GM23338 (cell line): ENCODE data around the gene USP6.

Experiments
- CREB1 ChIP-seq: fragments of 250-450 bp; sonication (Bioruptor Pico); IDR thresholded peaks from 2 replicates; pipeline ENCODE4 v1.5.0; 2020; ENCODE audit warnings: low read depth, mild to moderate bottlenecking, moderate library complexity
- EZH2 ChIP-seq: fragments of 200-600 bp; sonication (generic); IDR thresholded peaks from one replicate; pipeline ENCODE4 v1.8.0; 2017; ENCODE audit warnings: antibody characterized with exemption, mild to moderate bottlenecking, low read depth; ENCODE audit not compliant: unreplicated experiment
- EZH2phosphoT487 ChIP-seq: fragments of 200-600 bp; sonication (generic); IDR thresholded peaks from one replicate; pipeline ENCODE4 v1.8.1; 2018; ENCODE audit warnings: antibody characterized with exemption; ENCODE audit not compliant: unreplicated experiment
- JUNB ChIP-seq: IDR thresholded peaks from one replicate; pipeline ENCODE4 v1.6.1; 2016; ENCODE audit warnings: antibody characterized with exemption; ENCODE audit not compliant: unreplicated experiment
- NANOG ChIP-seq: IDR thresholded peaks from 2 replicates; pipeline ENCODE4 v1.6.1; 2016; ENCODE audit warnings: antibody characterized with exemption, borderline replicate concordance
- POLR2AphosphoS5 ChIP-seq: IDR thresholded peaks from 2 replicates; pipeline ENCODE4 v1.6.1; 2016; ENCODE audit warnings: antibody characterized with exemption, low read depth
- ZNF331 ChIP-seq: fragments of 250-450 bp; sonication (Bioruptor Pico); IDR thresholded peaks from 2 replicates; pipeline ENCODE4 v1.5.0; 2020; ENCODE audit warnings: low read depth, mild to moderate bottlenecking, moderate library complexity
- TF ChIP-seq, protein P1 (sequence below), 2 experiments: fragments of 200-600 bp in 1 of 2; sonication (generic) in 1 of 2; conservative IDR thresholded peaks; 2 replicates each; pipeline versions ENCODE4 v1.5.1 to v1.6.1; 2016 to 2017; ENCODE audit warnings: antibody characterized with exemption in 2 of 2, low read depth in 2 of 2, mild to moderate bottlenecking in 2 of 2, moderate library complexity in 1 of 2
- TF ChIP-seq, protein P2 (sequence below): IDR thresholded peaks from one replicate; pipeline ENCODE4 v1.6.1; 2018; ENCODE audit warnings: antibody characterized with exemption; ENCODE audit not compliant: unreplicated experiment
- TF ChIP-seq, protein P3 (sequence below): IDR thresholded peaks from 2 replicates; pipeline ENCODE4 v1.6.1; 2016; ENCODE audit warnings: antibody characterized with exemption

DNA sequence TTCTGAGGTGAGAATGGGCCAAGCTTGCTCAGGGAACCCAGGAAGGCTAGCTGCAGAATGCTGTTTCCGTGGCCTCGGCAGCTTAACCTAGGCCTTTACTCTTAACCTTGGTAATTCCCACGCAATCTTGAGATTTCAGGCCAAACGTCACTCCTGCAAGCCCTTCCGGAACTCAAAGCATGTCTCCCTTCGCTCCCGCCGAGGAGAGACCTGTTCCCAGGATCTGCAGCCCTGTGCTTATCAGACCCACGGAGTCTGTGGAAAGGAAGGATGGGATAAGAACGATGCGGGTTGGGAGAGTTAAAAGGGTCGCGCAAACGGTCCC lies 38.1 kb upstream of the USP6 start:
- TF ChIP-seq, protein P1, sequence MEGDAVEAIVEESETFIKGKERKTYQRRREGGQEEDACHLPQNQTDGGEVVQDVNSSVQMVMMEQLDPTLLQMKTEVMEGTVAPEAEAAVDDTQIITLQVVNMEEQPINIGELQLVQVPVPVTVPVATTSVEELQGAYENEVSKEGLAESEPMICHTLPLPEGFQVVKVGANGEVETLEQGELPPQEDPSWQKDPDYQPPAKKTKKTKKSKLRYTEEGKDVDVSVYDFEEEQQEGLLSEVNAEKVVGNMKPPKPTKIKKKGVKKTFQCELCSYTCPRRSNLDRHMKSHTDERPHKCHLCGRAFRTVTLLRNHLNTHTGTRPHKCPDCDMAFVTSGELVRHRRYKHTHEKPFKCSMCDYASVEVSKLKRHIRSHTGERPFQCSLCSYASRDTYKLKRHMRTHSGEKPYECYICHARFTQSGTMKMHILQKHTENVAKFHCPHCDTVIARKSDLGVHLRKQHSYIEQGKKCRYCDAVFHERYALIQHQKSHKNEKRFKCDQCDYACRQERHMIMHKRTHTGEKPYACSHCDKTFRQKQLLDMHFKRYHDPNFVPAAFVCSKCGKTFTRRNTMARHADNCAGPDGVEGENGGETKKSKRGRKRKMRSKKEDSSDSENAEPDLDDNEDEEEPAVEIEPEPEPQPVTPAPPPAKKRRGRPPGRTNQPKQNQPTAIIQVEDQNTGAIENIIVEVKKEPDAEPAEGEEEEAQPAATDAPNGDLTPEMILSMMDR (conservative IDR thresholded peaks at IDR 0.05; ENCODE audit: low read depth in 2 of 2): no peak
- no peak for TF ChIP-seq JUNB
- TF ChIP-seq EZH2phosphoT487: no peak
- TF ChIP-seq EZH2: no peak
- TF ChIP-seq, protein P2, sequence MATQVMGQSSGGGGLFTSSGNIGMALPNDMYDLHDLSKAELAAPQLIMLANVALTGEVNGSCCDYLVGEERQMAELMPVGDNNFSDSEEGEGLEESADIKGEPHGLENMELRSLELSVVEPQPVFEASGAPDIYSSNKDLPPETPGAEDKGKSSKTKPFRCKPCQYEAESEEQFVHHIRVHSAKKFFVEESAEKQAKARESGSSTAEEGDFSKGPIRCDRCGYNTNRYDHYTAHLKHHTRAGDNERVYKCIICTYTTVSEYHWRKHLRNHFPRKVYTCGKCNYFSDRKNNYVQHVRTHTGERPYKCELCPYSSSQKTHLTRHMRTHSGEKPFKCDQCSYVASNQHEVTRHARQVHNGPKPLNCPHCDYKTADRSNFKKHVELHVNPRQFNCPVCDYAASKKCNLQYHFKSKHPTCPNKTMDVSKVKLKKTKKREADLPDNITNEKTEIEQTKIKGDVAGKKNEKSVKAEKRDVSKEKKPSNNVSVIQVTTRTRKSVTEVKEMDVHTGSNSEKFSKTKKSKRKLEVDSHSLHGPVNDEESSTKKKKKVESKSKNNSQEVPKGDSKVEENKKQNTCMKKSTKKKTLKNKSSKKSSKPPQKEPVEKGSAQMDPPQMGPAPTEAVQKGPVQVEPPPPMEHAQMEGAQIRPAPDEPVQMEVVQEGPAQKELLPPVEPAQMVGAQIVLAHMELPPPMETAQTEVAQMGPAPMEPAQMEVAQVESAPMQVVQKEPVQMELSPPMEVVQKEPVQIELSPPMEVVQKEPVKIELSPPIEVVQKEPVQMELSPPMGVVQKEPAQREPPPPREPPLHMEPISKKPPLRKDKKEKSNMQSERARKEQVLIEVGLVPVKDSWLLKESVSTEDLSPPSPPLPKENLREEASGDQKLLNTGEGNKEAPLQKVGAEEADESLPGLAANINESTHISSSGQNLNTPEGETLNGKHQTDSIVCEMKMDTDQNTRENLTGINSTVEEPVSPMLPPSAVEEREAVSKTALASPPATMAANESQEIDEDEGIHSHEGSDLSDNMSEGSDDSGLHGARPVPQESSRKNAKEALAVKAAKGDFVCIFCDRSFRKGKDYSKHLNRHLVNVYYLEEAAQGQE: no peak
- TF ChIP-seq CREB1 (CRISPR knock-in tag): no peak
- no peak for TF ChIP-seq POLR2AphosphoS5
- TF ChIP-seq, protein P3, sequence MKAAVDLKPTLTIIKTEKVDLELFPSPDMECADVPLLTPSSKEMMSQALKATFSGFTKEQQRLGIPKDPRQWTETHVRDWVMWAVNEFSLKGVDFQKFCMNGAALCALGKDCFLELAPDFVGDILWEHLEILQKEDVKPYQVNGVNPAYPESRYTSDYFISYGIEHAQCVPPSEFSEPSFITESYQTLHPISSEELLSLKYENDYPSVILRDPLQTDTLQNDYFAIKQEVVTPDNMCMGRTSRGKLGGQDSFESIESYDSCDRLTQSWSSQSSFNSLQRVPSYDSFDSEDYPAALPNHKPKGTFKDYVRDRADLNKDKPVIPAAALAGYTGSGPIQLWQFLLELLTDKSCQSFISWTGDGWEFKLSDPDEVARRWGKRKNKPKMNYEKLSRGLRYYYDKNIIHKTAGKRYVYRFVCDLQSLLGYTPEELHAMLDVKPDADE: no peak
- TF ChIP-seq ZNF331 (CRISPR knock-in tag): no peak
- no peak for TF ChIP-seq NANOG
